Measurements from ENCODE around the gene ADCK1.

ADCK1 gene, protein sequence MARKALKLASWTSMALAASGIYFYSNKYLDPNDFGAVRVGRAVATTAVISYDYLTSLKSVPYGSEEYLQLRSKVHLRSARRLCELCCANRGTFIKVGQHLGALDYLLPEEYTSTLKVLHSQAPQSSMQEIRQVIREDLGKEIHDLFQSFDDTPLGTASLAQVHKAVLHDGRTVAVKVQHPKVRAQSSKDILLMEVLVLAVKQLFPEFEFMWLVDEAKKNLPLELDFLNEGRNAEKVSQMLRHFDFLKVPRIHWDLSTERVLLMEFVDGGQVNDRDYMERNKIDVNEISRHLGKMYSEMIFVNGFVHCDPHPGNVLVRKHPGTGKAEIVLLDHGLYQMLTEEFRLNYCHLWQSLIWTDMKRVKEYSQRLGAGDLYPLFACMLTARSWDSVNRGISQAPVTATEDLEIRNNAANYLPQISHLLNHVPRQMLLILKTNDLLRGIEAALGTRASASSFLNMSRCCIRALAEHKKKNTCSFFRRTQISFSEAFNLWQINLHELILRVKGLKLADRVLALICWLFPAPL

DNA sequence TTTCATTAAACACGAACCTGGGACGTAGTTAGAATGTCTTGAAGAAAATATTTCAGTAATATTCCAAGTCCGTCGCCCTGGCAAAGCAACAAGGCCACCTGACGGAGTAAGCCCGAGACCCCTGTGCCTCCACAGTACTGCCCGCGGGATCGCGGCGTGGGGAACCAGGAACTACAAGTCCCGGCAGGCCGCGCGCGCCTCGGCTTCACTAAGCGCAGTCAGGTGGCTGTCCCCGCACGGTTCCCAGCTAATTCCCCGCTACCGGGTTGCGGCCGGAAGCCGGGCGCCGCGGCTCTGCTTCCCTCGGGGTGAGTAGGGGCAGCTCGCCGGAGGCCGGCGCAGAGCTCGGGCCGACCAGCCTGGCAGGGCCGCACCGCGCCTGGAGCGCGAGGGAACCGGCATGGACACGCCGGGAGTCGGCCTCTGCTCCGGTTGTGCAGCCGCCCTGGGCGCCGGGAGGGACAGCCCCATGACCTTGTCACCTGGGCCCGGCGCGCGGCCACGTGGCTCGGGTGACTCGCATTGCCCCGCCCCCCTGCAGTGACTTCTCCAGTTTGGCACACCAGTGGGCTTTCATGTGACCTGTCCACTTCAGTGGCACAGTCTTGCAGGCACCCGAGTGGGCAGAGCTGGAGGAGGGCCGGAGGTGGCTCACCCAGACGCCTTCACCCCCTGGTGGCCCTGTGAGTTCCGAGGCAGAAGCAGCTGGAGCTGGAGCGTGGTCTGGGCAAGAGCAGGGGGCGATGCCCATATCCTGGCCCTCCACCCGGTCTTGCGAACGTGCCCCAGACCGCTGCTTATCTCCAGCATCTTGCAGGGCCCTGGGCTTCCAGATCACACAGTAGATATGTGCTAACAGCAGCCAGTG, at the start of gene ADCK1:
TSS of gene ADCK1 (plus strand) at position 247 of the 868 bp plus-strand sequence. CDS start 18,870 bp downstream, outside the sequence.
- no peaks in the 10 kb centered on the region for H3K27me3 ChIP-seq (ENCODE audit: control insufficient read depth, insufficient read depth, low read length)
- TF ChIP-seq, protein P1, sequence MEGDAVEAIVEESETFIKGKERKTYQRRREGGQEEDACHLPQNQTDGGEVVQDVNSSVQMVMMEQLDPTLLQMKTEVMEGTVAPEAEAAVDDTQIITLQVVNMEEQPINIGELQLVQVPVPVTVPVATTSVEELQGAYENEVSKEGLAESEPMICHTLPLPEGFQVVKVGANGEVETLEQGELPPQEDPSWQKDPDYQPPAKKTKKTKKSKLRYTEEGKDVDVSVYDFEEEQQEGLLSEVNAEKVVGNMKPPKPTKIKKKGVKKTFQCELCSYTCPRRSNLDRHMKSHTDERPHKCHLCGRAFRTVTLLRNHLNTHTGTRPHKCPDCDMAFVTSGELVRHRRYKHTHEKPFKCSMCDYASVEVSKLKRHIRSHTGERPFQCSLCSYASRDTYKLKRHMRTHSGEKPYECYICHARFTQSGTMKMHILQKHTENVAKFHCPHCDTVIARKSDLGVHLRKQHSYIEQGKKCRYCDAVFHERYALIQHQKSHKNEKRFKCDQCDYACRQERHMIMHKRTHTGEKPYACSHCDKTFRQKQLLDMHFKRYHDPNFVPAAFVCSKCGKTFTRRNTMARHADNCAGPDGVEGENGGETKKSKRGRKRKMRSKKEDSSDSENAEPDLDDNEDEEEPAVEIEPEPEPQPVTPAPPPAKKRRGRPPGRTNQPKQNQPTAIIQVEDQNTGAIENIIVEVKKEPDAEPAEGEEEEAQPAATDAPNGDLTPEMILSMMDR (IDR thresholded peaks at IDR 0.05): peak; percentile 50
- peak within 1 kb of the TSS; percentile 95 for H3K4me2 ChIP-seq (ENCODE audit: low read length)
- peak within 1 kb of the TSS; percentile 76 for H3K4me3 ChIP-seq (ENCODE audit: low read depth, low read length)
- peak within 1 kb of the TSS; percentile 81 for H3K27ac ChIP-seq
- H3K9me3 ChIP-seq (ENCODE audit: control insufficient read depth, low read length): no peaks in the 10 kb centered on the region
- H3K36me3 ChIP-seq (ENCODE audit: control insufficient read depth, insufficient read depth, low read length): no peaks in the 10 kb centered on the region
- peak within 1 kb of the TSS; percentile 24 for H3K9ac ChIP-seq
- H3K4me1 ChIP-seq: no peaks in the 10 kb centered on the region
- H3K79me2 ChIP-seq: no peaks in the 10 kb centered on the region
- H2AFZ ChIP-seq: peak within 1 kb of the TSS; percentile 95

DNA sequence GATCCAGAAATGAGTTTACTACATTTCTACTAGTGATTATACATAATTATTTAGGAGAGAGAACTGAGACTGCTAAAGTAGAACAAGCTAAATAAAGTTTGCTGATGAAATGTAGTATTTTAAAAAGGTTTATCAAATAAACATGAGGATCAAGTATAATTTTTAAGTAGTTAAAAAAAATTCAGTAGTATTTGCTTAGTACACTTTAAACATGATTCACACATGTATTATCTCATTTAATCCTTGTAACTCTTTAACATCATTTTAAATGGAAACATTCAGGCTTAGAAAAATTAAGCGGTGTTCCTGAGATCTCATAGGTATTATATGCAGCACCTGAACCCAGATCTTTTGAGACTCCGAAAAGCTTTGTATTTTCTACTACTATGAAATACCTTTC, 47.6 kb upstream of the ADCK1 start:
- no peak overlapping the region for H3K4me3 ChIP-seq (ENCODE audit: low read depth, low read length)
- no peaks in the 10 kb centered on the region for H3K9me3 ChIP-seq (ENCODE audit: control insufficient read depth, low read length)
- no peaks in the 10 kb centered on the region for H3K27me3 ChIP-seq (ENCODE audit: control insufficient read depth, insufficient read depth, low read length)
- TF ChIP-seq, protein P1 (IDR thresholded peaks at IDR 0.05): no peak
- no peaks in the 10 kb centered on the region for H3K36me3 ChIP-seq (ENCODE audit: control insufficient read depth, insufficient read depth, low read length)
- peaks cover 4% of the 10 kb centered on the region for H3K4me1 ChIP-seq
- H2AFZ ChIP-seq: no peak overlapping the region
- peaks cover 32% of the 10 kb centered on the region for H3K79me2 ChIP-seq
- no peak overlapping the region for H3K27ac ChIP-seq
- no peak overlapping the region for H3K9ac ChIP-seq
- H3K4me2 ChIP-seq (ENCODE audit: low read length): no peak overlapping the region

DNA sequence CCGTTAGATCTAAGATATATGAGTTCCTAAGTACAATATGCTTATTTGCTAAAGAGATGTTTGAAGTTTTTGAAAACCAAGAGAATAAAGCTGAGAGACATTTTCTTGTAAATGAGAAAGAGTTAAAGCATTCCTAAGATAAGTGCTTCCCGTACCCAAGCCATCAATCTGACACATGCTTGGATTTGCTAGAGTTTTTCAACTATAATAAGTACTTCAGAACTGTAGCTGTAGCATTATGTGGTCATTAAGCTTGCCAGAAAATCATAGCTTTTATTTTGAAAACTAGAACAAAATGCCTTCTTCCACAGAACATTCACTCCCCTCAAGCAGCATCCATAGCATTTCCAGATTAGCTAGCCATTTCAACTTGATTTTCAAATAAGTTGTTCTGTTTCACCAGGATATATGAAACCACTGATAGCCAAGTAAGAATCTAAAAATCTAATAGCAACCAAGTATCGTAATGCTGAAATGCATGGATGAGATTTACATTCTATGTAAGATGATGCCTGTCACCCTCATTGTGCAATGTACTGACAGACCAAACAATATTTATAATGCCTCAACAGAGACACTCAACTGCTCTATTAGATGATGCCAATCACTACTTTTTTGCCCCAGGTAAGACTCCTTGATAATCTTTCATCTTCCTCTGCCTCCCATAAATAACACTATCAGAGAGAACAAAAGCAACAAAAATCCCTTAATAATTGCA, 47.0 kb upstream of the ADCK1 start:
- H2AFZ ChIP-seq: no peak overlapping the region
- no peaks in the 10 kb centered on the region for H3K27me3 ChIP-seq (ENCODE audit: control insufficient read depth, insufficient read depth, low read length)
- no peak overlapping the region for H3K9ac ChIP-seq
- H3K4me2 ChIP-seq (ENCODE audit: low read length): no peak overlapping the region
- H3K4me1 ChIP-seq: peaks cover 4% of the 10 kb centered on the region
- no peak overlapping the region for H3K27ac ChIP-seq
- peaks cover 35% of the 10 kb centered on the region for H3K79me2 ChIP-seq
- no peak overlapping the region for H3K4me3 ChIP-seq (ENCODE audit: low read depth, low read length)
- TF ChIP-seq, protein P1 (IDR thresholded peaks at IDR 0.05): no peak
- no peaks in the 10 kb centered on the region for H3K36me3 ChIP-seq (ENCODE audit: control insufficient read depth, insufficient read depth, low read length)
- no peaks in the 10 kb centered on the region for H3K9me3 ChIP-seq (ENCODE audit: control insufficient read depth, low read length)

DNA sequence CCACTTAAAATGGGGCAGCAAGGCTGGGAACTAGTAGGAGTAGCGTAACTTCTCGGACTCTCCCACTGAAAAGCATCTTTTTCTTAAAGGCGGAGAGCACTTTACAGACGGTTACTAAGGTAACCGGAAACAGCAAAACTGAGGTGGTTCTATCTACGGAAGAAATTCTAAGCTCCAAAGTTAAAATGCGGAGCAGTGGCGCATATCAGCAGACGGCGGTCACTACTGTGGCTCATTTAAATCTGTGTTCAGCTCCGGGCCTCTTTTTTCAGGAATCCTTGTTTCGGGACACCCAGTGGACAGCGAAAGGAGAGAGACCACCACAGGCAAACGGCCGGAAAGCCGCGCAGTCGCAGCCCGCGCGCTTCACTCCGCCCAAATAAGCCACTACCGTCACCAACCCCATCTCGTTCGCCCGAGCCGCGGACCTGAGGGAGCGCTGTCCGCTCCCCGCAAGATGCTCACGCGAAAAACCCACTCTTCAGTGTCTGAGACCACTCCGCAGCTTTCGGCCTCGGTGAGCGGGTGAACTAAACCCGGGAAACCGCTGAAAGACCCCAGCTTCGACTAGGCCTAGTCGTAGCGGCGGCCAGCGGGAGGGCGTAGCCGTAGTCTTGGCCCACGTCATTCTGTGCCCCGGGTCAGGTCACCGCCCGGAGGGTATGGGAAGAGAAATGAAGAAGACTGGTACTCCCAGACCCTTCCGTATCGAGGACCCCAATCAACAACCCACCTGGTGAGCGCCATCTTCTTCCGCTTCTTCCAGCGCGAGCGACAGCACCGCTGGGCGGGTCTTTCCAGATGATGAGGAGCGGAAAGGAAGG, 39.3 kb upstream of the ADCK1 start, which contains the start of gene SNW1:
TSS of gene SNW1 (minus strand) at position 776 of the 824 bp plus-strand sequence. CDS start at position 747, 29 bp downstream.
- H3K4me2 ChIP-seq (ENCODE audit: low read length): peak within 1 kb of the TSS; percentile 86
- H3K9ac ChIP-seq: peak within 1 kb of the TSS; percentile 90
- no peaks in the 10 kb centered on the region for H3K9me3 ChIP-seq (ENCODE audit: control insufficient read depth, low read length)
- H3K36me3 ChIP-seq (ENCODE audit: control insufficient read depth, insufficient read depth, low read length): no peaks in the 10 kb centered on the region
- H3K4me1 ChIP-seq: peaks cover 10% of the 10 kb centered on the region
- H3K27me3 ChIP-seq (ENCODE audit: control insufficient read depth, insufficient read depth, low read length): no peaks in the 10 kb centered on the region
- TF ChIP-seq, protein P1 (IDR thresholded peaks at IDR 0.05): no peak
- H2AFZ ChIP-seq: peak within 1 kb of the TSS; percentile 91
- H3K27ac ChIP-seq: peak within 1 kb of the TSS; percentile 89
- H3K79me2 ChIP-seq: peaks cover 49% of the 10 kb centered on the region
- H3K4me3 ChIP-seq (ENCODE audit: low read depth, low read length): peak within 1 kb of the TSS; percentile 98

Data from parathyroid adenoma (tissue), 2 donors.